ENCODE data around the gene EPAS1.

Gene EPAS1

DNA sequence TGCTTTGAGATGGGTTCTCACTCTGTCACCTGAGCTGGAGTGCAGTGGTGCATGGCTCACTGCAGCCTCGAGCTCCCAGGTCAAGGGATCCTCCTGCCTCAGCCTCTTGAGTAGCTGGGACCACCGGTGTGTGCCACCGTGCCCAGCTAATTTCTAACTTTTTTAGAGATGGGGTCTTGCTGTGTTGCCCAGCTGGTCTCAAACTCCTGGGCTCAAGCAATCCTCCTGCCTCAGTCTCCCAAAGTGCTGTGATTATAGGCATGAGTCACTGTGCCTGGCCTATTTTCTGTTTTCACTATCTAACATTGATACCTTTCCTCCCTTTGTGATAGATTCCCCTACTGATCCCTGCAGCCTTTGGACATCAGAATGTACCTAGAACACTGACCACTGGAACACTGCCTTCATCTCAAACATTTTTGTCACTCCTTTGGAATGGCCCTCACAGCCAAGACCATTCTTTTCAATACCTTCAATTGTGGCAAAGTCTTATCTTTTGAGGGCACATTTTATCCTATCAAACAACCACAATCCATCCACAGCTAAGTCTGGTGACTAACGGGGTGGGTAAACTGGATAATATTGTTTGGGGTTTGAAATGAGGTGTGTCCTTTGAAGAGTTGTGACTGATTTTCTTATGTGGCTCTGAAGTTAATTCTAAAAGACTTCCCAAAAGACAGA is 43.7 kb downstream of the EPAS1 start:
- no peak for DNase-seq

DNA sequence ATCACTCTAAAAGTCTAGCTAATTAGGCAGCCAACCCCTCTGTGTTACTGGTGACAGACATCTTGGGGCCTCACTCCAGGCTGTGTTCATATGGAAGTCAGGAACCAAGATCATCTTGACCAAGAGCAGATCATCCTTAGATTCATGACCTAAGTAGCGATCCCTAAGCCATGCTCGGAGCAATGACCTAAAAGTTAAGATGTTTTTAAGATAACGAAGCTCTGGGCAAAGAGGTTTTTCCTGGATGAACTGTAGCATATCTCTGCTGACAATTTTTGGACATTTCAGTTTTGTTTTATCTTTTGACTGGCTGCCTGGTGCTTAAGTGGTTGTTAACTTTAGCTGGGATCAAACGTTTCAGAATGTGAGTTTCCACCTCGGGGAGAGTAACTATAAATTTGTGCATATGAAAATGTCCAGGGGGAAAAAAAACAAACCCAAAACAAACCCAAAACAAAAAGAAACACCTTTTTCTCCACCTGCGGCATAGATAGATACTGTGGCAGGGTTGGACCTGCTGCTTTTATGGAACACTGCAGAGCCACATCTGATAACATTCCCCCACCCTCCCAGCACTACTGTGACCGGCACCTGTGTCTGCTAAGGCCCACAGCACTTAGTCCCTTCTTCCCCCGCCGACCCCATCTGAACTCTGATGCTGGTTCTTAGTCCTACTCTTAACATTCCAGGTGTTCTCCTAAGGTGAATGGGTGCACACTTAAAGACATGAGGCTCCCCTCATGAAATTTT is 45.5 kb downstream of the EPAS1 start:
- DNase-seq = no peak

DNA sequence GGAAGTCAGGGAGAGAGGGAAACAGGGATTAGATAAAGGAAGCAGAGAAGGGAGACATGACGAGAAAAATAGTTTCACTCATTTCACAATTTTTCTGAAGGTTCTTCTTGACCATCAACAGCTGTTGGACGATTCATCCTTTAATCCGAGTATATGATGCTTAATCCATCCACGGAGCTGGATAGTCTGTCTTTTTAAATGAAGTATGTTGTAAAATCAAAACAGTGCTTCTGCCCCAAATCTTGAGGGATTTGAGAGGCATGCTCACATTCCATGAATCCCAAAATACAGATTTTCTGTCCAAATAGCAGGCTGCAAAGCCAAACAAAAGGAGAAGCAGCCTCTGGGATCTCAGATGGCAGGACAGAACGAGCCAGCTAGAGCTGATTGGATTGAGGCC is 47.5 kb downstream of the EPAS1 start:
- no peak for DNase-seq

DNA sequence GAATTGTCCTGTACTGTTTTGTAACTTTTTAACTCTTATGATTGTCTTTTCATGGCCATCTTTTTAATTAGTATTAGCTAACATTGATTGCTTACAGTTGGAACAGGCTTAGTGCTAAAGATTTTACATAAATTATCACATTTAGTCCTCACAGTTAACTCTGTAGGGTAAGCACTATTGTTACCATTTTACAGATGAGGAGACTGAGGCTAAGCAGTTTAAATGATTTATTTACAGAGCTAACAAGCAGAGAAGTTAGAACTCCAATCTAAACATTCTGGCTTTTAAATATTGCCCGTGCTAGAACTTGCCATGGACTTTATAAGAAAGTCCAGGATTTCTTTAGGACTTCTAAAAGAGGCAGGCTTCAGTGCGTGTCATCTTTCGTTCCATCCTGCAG is 48.6 kb downstream of the EPAS1 start:
- DNase-seq = no peak

DNA sequence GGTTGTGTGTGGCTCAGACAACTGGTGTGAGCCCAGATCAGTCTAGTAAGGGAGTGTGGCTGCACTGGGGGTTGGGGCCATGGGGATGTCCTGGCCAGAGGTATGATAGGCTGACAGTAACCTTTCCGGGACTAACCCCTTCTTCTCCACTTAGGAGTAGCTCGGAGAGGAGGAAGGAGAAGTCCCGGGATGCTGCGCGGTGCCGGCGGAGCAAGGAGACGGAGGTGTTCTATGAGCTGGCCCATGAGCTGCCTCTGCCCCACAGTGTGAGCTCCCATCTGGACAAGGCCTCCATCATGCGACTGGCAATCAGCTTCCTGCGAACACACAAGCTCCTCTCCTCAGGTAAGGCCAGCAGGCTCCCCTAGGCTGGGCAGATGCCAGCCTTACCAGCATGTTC is 49.5 kb downstream of the EPAS1 start:
- no peak for DNase-seq

DNA sequence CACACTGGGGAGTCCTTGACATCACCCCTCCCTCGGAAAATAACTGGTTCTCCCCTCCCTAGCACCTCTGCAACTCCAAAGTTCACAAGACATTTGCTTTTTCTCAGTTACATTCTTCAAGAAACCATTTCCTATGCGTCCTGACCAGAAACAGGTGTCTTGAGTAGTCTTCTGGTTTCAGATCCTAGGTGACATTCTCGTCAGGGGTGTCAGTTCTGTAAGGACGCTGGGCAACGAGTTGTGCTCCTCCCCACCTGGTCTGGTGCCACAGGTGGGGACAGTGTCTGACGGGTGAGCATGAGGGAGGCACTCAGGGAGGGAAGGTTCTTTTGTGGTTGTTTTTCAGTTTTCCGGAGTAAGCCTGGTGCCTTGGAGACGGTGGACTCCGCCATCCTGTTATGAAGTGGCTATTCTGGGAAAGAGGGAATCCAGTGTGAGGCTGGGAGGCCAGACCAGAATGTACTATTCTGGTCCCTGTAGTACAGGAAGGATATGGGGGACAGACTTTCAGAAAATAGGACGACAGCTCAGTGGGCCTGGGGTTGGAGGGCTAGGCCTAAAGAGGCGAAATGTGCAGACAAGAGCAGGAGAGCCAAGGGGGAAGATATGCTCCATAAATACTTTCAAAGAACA is 50.6 kb downstream of the EPAS1 start:
- DNase-seq = no peak

DNA sequence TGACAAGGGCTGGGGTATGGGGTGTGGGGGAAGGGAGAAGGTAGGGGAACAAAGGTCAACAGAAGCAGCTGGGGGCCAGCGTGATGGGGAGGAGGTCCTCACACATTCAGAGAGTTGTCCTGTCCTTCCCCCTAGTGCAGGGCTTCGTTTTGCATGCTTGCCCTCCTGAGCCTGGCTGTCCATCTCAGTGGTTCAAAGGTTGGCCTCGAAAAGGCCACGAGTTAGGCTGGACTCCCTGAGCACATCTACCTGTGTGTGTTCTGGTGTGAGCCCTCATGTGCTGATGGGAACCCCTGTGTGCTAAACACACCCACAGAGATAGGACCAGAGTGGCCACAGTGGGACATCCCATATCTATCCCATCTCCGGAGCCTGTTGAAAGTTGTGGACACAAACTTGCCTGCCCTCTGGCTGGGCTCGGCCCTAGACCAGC is 51.9 kb downstream of the EPAS1 start:
- DNase-seq = no peak

DNA sequence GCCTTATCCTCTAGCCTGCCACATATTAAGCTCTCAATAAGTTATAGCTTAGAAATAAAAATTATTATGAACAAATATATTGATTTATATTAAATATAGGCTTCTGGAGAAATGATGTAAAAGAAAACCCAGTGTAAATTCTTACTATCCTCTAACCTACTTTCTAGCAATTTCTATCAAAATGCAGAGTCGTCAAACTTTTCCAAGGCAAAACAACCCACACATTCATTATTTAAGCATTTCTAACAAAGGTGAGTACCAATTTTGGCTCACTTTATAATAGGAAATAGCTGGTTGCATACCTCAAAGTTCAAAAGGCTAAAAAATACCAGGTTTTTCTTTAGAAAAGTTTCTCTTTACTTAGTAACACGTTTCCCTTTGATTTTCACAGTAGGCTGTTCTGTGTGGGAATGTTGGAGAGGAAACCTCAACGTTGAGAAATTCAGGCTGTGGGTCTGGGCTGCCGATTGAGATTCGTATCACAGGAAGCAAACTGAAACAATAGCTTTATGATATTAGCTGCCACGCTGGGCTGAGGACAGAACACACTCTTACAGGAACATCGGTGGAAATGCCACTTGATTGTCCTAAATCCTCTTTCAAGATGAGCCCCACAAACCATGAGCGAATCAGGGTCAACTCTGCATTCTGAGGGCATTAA is 53.0 kb downstream of the EPAS1 start:
- DNase-seq = no peak

DNA sequence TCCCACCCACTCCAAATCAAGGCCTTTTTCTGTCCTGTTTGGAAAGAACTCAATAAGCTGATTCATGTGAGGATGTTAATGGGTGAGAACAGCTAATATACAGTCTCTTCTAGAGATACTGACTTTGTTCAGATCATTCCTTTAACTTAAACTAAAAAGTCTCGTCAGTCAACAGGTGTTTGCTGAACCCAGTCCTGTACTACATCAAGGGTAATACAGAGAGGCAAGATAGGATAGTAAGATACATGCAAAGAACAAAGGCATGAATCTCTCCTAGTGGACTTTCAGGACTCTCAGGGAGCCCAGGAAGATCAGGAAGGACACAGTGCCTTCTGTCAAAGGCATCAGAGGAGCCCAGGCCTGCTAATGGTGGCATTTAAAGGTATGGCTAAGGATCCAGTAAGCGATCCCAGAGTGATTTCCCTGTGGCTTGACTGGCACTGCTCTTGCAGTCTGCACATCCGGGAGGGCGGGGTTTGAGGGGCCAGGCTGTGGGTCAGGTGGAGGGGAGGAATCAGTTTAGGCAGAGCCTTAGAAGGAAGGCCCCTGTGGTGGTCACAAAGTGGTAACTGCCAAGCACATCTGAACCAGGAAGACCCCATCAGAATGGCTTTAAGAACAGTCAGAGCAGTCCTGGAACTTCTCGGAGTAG is 54.0 kb downstream of the EPAS1 start:
- DNase-seq = peak; percentile 6

DNA sequence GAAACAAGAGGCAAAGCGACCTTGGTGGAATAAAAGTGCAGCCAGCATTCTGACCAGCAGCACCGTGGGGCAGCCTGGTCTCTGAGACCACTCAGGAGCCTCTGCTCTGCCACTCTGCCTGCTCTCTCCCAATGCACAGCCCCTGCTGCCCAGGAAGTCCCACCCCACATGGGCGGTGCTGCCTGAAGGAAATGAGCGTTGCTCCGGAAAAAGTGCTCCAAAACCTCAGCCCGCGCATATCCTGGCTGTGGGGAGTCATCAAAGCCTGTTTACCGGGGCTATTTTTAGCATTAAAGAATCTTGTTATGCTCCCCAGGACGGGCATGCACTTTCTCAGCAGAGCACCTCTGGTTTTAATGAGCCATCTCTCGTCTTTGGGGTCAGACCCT is 54.5 kb downstream of the EPAS1 start:
- DNase-seq = peak; percentile 38

DNA sequence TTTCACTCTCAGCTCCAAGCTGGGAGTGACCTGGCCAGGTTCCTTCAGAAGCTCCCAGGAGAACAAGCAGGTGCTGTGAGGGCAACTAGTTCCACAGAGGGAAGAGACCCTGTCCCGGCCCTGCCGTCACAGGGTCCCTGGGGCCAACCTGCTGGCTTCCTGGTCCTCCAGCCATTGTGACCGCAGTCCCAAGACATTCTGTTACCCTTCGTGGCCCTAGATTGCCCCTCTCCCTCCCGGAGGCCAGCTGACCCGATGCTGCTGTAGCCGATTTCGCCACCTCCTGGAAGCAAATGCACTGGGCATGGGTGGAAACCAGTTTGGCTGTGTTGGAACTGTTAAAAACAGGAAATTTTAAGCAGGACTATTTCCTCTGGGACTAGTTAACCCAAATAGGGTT is 55.4 kb downstream of the EPAS1 start:
- DNase-seq = no peak

DNA sequence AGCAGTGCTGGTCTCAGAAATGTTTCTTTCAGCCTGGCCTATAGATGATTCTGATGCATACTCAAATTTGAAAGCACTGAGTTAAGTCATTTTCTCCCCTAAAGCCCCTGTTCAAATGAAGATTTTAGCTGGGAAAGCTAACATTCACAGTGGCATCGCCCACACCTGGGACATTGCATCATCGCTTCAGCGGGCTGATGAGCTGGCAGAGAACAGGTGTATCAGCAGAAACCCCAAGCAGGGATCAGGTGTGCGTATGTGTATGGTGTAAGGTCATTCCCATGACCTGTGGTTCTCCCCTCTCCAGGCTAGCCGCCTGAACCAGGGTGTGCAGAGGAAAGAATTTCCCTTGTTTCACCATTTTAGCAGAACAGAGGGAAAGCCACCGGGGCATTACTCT is 56.3 kb downstream of the EPAS1 start:
- no peak for DNase-seq

DNA sequence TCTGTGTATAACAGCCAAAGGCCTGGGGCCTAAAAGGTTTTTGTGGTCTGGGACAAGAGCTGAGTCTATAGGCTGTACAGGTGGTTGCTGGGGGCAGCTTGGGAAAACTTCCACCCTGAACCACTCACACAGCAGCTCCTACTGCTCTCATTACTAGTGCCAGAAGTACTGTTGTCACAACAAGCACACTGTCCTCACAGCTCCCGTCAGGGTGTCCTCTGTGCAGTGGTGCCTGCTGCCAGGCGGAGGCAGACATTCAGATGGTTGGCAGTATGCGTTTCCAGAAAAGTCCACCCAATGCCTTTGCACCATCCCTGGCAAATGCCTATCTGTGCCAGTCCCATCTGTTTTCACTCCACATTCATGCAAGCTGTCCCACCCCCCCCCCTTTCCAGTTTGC is 58.5 kb downstream of the EPAS1 start:
- DNase-seq = no peak

DNA sequence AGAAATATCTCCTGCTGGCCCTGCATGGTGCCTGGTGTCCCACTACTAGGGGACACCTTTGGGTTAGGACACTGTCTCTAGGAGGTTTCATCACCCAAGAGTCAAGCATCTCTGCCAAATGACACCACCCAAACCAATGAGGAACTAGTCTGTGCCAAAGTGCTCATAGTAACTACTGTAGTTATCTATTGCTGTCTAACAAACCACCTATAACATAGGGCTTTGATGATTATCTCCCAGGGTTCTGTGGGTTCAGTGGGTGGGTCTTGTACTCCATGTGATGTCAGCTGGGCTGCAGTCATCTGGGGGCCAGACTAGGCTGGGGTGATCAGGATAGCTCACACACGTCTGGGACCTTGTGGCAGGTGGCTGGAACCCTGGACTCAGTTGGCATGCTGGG is 59.8 kb downstream of the EPAS1 start:
- DNase-seq = no peak

DNA sequence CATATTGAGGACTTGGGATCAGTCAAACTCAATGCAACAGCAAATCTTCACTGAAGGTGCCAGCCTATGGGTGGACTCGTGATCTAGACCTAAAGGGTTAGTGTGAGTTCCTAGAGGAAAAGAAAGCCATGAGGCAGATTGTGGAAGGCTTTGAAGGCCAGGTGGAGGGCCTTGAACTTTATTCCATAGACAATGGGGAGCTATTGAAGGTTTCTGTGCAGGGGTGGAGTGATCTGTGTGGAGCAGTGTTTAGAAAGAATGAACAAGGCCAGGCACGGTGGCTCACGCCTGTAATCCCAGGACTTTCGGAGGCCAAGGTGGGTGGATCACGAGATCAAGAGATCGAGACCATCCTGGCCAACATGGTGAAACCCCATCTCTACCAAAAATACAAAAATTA is 61.5 kb downstream of the EPAS1 start:
- no peak for DNase-seq

DNA sequence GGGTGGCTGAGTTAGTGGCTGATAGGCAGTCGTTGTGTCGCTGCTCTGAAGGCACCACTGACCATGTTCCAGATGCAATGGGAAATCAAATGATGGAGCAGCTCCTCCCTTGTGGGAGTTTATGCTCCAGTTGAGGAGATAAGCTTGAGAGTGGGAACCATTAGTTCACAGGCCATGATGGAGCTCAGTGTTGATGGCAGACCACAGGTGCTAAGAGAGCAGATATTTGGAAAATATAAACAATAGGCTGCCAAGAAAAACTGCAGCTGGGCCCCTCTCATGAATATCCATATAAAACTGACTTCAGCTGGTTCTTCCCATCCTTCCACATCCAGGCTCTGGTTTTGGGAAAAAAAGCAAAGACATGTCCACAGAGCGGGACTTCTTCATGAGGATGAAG is 63.1 kb downstream of the EPAS1 start:
- DNase-seq = no peak

DNA sequence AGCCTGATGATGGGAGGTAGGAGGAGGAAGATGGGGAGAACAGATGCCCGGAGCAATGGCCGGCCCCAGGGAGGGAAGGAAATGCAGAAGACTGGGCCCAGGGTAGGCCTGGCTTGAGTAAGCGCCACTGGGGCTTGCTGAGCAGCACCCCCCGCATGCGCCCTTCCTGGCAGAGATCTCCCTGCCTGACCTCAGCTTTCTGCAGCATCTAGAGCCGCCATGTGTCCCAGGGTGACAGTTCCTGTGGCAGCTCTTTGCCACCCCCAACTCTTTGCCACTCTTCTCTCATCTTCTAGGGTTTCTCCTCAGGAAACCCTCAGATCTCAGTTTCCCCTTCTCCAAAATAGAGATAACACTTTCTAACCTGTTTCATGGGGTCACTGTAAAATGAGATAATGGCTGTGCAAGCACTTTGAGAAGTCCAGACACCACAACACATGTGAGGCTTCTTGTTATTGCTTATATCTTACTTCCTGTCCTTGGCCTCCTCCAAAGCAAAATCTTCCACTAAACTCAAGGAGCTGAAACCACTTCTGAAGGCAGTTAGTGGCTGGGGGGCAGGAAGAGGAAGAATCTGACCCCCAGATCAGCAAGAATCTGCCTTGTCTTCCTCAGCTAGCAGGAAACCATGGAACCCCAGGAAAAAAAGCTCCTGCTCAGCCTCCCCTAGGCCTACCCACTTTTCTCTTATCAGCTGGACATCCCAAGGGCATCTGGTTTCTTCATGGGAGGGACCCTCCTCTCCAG is 64.9 kb downstream of the EPAS1 start:
- no peak for DNase-seq

DNA sequence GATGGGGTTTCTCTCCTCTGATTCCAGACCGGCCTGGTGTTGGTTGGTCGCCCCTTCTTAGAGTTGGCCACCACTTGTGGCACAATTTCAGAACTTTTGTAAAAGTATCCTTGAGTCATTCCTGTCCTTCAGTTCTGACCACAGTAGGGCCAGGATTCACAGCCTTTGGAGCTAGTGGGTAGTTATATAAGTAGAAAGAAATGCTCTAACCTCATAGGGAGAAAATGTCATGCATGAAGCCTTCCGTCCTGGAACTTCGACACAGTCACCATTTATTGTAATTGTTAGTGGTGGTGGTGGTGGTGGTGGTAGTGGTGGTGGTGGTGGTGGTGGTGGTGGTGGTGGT is 65.4 kb downstream of the EPAS1 start:
- DNase-seq = no peak

DNA sequence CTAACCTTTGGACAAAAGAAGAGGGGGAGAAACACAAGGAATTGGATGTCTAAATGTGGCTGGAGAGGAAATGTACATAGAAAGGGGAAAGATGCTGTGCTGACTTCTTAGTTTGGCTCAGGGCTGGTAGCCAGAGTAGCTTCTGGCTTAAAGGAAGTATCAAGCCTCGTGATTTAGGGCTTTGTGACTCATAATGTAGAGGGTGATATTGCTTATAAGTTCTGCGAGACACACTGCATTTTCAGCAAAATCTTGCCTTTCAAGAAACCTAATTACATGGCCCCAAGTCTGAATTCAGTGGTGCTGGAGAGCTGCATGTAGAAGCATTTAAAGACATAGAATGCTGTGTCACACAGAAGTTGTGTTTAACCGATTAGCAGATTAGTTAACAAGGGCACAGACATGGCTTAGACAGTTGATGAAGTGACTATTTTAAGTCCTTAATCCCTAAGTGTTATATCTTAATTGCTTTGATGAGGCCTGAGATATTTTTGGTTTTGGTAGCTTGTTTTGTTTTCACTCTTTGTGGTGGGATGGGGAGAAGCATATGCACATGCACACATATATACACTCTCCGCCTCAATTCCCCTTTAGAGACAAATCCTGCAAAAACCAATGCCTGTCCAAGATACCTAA is 66.4 kb downstream of the EPAS1 start:
- no peak for DNase-seq

DNA sequence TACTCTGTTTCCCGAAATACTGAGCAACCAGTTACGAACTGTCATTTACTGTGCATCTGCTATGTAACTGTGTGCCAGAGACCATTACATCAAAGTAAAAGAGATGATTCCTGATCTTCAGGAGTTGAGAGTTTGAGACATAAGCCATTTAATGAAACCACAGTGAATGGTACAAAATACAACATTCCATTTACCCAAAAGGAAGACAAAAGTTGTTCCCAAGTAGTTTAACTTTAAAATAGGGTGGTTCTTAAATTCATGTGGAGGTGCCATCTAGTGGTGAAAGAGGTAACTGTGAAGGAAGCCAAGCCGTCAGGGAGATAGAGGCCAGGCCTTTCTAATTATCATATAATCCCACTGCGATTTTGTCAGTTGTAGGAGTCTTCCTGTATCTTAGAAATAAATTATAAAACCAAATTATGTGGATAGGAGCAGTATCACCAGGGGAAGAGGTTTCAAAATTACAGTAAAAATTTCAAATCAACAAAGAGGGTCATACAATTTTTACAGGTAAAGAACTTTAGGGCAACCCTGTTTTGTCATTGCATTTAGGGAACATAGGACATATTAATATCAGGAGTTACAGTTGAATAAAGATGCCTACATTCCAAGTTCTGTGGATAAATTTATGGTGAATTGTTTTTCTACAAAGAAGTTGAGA is 67.7 kb downstream of the EPAS1 start:
- no peak for DNase-seq

DNA sequence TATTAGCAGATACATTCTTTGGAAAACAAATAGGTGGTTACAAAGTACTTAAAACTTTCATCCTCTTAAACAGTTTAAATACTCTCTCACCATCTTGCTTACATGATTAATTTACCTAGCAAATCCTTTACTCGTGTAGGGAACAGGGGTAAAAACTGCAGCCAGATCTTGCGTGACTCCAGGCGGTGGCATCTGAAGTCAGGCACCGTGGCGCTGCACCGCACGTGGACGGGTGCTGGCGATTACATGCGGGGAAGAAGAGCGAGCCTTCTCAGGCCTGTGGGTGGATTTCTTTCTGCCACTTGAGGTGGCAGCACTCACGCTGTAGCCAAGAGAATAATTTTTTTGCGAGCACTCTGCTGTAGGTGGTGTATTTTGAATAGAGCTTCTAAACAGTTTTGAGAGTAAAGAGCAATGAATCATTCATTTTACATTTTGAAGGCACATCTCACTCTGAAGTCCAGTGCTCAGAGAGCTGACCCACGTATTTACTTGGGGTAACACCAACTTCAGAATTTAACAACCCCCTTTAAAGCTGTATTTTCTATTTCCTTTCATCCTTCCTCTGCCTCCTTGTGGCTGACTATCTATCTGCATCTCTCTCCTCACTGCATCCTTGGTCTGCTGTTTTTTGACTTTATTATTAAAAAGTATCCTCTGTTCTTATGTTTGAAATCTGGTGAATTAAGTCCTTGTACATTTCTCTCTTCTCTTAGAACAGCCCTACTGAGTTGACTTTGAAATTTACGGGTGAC is 68.9 kb downstream of the EPAS1 start:
- DNase-seq = no peak
